HK-2 (cell line): ENCODE measurements around the gene HAP1.
"Not testable (repeated sequence)": the region's sequence is repeated elsewhere in the genome, so short reads cannot be mapped to it uniquely, and the experiment has no call there.

Source experiments
- DNase-seq: peaks from one replicate; pipeline ENCODE4 v3.0.0-alpha.2; 2018; ENCODE audit not compliant: unreplicated experiment

Gene HAP1

DNA sequence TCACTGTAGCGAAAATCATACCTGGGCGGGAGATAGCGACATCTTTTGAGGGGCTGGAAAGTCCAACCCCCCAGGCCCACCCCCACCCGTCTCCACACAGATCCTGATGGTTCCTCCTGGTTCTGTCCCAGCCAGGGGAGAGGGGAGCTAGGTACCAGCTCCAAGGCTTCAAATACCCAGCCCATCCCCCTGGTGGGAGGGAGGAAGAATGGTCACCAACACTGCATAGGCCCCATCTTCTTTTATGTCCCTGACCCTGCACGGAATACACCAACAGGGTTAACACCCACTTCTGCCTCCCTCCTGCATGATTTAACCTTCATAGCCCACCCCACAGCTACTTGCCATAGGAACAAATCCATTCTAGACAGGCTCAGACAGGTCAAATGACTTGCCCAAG is 9.3 kb downstream of the HAP1 start:
- DNase-seq: no peak

DNA sequence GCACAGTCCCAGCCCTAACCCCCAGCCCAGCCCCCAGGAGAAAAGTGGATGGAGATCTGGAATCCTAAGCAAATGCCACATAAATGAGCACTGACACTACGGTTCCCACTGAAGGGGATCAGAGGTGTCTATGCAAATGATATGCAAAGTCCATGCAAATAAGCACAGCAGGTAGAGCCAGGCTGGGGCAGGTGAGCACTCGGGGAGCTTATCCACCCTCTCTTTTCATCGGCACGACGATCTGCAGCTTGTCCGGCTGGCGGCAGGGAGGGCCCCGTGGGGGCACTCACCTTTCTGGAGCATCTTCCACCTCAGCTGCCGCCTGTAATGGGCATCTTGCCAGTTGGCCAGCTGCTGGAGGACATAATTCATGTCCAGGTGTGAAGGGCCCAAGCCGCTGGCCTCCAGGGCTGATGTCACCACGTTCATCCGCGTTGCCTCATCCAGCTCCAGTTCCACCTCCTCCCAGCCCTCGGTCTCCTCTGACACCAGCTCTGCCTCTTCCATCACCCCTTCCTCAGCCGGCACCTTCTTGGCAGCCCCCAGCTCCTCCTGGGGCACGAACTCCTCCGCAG is 9.9 kb downstream of the HAP1 start:
- DNase-seq: no peak

DNA sequence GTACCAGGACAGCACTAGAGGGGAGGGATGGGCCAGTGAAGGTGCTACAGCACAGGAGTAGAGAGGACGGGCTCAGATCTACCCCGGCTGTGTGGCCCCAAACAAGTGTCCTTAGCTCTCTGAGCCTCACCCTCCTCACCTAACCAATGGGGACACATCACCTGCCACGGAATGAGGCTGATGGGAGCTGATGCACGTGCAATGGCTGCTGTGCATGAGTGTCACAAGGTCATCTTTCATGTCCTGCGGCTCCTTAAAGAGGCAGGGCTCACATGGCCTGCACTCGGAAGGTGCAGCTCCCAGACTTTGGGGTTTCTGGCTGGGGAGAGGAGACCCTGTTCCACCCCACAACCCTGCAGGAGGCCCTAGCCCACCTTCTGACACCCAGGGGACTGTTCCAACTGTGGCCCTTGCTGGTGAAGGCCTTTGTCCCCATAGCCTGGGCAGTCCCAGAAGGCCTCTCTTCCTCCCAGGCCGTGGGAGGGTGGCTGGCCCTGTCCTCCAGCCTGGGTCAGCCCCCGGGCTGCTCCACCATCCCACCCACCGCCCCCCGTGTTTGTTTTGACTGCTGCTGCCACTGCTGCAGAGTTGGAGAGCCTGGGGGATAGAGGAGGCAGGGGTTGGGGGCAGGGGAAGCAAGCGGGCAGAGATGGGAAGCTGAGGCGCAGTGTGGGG is 10.5 kb downstream of the HAP1 start:
- no peak for DNase-seq

DNA sequence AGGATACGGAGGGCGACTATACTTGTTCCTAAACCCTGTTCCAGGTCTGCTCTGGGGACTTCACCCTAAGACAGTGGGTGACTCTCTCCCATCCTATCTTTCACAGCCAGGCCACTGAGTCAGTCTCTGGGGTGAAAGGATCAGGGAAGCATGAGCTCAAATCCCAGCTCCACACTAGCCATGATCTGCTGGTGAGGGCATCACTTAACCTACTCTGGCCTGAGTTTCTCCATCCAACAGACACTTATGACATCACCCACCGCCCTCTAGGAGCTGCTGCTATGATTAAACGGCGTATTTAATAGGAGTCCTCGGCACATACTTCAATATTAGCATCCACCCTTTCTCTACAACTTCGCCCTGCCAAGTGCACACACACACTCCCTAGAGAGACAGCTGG is 12.2 kb downstream of the HAP1 start:
- no peak for DNase-seq

DNA sequence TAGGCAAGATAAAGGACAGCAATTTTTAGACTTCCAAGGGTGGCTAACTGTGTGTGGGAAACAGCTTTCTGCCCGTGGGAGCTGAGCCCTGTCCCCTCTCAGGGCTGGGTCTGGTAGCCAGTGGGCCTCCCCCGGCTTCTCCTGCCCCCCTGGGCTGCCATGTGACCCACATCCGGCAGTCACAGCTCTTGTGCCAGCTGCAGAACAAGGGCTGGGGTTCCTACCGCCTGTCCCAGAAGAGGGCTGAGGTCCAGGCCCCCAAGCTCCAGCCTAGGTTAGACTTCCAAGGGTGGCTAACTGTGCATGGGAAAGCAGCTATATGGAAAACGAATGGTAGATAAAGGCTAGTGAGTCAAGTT is 16.2 kb downstream of the HAP1 start:
- DNase-seq: no peak

DNA sequence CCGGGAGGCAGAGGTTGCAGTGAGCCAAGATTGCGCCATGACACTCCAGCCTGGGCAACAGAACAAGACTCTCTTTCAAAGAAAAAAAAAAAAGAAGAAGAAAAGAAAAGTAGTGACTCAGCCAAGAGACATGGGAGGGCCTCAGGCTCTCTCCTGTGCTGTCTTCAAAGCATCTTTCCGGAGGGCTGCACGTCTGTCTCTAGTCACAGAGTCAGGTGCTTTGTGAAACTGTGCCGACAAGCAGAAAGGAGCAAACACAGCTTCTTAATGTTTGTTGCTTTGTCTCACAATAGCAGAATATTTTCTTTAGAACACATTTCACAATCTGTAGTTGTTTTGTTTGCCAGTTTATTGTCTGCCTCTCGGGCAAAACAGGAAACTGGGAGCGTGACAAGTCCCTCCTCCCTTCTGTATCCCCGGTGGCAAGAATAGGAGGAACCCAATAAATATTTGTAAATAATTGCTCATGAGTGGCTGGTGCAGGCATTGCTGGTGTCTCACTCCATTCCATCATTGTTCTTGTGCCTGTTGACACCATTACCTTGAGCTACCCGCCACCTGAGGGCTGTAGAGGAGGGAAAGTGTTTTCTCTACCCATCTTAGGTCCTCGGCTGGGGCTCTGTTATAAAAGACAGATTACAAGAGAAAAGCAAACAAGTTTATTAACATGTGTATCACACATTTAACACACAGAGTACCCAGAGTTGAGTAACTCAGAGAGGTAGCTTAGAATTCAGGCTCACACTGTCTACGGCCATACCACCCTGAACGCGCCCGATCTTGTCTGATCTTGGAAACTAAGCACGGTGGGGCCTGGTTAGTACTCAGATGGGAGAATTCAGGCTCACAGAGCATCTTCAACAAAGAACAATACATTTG is 16.8 kb downstream of the HAP1 start:
- DNase-seq: no peak

DNA sequence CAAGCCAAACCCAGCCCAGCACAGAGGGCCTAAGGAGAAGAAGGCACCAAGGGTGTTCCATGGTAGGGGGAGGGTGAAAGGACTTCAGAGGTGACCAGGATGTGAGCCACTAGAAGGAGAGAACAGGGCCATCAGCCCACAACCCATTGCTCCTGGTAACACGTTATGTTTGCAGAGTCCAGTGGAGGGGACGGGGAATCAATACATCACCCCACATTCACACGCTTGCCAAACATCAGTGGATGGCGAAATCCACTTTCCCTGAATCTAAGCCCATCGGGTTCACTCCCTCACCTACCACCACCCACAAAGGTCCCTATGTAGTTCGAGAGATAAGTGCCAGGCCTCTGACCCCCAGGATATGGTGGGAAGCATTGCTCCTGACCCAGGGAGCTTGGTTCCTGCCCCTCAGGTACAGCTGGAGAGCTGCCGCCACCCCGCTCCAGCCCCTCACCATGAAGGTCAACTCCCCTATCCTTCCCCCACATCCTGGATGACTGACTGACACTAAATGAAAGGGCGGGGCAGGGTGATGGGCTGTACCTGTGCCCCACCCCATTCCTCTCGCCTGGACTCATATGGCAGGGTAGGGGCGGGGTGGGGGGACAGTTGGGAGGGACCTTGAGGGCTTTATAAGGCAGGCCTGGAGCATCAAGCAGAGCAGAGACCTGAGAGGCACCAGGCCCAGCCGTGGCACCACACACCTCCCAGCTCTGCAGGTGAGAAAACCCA is 22.6 kb downstream of the HAP1 start, which contains the start of gene GAST:
Gene GAST (plus strand): TSS at position 663 of the 732 bp plus-strand sequence. CDS start 3,106 bp downstream, outside the sequence.
- DNase-seq: no peak

DNA sequence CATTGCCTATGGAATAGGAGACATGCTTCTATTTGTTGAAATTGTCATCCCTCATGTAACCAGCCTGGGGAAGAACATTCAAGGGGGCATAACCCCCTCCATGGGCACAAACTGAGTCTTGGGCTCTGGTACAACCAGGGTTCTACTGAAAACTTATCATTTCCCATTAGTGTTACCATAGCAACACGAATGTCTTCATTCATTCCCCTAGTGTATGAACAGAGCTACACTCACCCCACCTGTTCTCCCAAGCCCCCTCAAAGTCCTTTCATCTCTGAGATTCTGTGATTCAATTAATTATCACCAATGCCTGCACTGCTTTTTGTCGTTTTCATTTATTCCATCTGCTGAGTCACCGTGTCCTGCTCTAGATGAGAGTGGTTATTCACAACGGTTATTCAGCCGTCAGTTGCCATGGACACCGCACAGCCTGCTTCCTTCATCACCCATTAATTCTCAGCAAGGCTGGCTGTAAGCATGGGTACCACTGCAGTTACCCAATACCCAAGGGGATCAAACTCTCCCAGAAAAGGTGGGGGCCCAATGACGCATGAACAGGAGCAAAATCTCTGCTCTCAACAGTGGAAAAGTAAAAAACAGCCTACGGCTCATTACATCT is 23.9 kb downstream of the HAP1 start:
- no peak for DNase-seq

DNA sequence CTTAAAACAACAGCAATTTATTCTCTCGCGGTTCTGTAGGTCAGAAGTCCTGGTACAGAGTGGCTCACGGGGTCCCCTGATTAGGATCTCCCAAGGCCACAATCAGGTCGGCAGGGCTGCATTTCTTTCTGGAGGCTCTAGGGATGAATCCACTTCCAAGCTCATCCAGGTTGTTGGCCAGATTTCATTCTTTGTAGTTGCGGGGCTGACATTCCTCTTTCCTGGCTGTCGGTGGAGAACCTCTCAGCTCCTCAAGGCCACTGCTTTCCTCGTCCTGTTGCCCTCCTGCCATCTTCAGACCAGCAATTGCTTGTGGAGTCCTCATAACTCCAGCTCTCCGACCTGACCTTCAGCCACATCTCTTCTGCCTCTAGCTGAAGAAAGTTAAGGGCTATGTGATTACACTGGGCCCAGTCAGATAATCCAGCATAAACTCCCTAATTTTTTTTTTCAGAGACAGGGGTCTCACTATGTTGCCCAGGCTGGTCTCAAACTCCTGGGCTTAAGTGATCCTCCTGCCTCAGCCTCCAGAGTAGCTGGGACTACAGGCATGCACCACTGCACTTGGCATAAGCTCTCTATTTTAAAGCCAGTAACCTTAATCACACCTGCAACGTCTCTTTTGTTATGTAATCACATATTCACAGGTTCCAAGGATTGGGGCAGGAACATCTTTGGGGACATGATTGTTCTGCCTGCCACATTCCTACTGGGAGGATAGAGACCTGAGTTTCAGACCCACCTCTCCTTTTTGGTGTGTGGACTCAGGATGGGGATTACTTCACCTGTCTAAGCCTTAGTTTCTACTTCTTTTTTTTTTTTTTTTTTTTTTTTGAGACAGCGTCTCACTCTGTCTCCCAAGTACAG is 26.4 kb downstream of the HAP1 start:
- no peak for DNase-seq

DNA sequence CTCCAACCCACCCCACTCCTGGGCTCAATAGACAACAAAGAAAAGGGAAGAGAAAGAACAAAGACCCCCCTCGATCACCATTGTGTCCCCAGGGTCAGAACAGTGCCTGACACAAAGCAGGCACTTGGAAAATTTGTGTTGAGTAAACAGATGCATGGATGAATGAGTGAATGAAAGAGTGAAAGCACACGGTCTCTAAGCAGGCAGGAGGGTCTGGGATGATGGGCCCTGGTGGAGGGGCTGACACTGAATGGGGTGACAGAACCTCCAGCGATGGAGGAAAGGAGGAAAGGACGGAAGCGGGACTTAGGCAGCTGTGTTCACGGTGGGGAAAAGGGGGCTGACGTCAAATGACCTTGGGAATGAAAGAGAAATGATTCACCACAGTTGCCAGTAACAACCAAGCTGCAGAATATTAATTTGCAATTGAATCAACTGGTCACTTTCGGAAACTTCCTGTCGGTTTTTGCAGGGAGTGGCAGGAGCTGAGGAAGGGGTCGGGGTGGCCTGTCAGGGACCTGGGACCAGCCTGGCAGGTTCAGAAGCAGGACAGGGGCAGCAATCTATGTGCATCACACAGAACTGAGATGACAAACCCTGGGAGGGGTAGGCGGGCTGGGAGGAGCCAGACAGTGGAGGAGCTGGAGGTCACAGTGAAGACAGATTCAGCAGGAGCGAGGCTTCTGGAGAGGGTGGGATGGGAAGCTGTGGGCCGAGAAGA is 29.0 kb downstream of the HAP1 start:
- no peak for DNase-seq

DNA sequence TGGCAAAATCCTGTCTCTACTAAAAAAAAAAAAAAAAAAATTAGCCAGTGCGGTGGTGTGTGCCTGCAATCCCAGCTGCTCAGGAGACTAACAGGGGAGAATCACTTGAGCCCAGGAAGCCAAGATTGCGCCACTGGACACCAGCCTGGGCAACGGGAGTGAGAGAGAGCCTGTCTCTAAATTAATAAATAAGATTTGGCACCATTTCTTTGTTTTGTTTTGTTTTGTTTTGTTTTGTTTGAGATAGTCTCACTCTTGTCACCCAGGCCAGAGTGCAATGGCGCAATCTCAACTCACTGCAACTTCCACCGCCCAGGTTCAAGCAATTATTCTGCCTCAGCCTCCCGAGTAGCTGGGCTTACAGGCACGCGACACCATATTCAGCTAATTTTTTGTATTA is 31.7 kb downstream of the HAP1 start:
- no peak for DNase-seq

DNA sequence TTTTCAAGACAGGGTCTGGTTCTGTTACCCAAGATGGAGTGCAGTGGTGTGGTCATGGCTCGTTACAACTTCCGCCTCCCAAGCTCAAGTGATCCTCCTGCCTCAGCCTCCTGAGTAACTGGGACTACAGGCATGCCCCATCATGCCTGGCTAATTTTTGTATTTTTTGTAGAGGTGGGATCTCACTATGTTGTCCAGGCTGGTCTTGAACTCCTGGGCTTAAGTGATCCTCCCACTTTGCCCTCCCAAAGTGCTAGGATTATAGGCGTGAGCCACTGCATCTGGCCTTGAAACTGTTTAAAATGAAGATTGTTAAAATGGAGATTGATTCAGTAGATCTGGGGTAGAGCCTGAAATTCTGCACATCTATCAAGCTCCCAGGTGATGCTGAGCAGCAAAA is 33.6 kb downstream of the HAP1 start:
- not testable (repeated sequence) for DNase-seq

DNA sequence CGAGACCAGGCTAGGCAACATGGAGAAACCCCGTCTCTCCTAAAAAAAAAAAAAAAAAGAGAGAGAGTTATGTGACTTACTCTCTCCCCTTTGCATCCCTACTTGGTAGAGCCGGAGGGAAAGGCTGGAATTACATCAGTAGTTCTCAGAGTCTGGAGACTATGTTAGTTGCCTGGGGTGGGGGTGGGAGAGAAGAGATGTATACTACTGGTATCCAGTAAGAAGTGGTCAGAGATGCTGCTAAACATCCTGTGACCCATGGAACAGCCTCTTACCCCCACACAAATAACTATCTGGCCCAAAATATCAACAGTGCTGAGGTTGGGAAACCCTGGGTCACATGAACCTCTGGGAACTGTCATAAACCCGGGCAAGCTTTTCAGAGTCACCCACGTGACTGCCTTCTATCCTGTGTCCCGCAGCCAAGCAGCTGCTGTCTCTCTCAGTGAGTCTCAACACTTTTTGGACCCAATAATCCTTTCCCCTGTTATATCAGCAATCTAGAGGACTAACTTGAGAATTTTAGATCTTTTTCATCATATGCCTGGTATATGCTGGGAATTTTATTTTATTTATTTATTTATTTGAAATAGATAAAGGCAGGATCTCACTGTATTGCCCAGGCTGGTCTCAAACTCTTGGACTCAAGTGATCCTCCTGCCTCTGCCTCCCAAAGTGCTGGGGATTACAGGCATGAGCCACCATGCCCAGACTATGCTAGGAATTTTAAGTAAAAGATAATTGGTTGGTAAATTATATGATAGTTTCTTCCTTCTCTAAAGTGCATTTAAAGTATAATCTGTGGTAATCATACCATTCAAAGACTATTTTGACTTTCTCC is 37.1 kb downstream of the HAP1 start:
- no peak for DNase-seq

DNA sequence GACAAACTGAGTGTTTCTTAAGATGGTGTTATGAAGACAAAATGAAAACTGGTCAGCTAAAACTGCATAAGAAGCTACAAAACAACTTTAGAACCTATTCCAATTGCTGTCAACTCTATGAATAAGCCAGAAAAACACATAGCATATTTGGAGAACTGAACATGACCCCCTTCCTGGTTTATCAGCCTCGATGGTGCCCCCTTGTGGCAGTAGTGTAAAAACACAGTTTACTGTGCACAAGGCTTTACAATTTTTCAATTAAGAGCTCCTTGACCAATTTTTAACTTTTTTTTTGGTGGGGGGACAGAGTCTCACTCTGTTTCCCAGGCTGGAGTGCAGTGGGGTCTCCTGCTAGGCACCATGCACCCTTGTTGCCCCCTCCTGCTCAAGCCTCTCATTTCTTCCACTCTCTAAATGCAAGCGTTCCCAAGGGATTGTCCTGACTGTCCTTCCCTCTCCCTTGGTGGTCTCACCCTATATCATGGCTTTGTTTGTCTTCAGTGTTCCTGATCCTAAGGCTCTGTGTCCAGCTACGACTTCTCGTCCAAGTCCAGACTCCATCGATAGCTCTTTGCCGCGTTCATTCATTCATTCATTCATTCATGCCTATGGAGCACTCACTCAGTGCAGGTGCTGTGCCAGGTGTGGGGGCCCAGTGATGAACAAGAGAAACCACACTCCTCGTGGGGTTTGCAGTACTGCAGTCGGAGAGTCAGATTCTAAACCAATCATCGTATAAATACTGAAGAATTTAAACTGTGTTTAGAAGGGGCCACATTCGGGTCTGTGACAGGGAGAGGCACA is 38.3 kb downstream of the HAP1 start:
- DNase-seq: no peak

DNA sequence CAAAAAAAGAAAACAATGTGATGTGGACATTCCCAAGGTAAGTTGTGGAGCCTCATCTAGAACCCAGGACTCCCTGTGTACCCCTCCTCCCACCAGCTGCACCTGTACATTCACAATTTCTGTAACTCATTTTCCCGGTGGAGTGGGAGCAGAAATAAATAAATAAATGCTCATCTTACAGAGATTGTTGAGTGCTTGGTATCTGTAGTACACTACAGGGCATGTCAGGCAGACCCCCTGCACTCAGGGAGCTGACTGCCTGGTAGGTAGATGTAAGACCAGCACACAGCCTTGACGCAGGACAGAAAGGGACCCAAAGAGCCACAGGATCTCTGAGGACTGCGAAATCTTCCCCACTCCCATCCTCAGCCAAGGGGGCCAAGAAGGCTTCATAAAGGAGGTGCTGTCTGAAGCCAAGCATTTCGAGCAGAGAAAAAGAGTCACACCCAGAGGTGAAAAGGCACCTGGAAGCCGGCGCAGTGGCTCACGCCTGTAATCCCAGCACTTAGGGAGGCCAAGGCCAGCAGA is 39.2 kb downstream of the HAP1 start:
- DNase-seq: no peak

DNA sequence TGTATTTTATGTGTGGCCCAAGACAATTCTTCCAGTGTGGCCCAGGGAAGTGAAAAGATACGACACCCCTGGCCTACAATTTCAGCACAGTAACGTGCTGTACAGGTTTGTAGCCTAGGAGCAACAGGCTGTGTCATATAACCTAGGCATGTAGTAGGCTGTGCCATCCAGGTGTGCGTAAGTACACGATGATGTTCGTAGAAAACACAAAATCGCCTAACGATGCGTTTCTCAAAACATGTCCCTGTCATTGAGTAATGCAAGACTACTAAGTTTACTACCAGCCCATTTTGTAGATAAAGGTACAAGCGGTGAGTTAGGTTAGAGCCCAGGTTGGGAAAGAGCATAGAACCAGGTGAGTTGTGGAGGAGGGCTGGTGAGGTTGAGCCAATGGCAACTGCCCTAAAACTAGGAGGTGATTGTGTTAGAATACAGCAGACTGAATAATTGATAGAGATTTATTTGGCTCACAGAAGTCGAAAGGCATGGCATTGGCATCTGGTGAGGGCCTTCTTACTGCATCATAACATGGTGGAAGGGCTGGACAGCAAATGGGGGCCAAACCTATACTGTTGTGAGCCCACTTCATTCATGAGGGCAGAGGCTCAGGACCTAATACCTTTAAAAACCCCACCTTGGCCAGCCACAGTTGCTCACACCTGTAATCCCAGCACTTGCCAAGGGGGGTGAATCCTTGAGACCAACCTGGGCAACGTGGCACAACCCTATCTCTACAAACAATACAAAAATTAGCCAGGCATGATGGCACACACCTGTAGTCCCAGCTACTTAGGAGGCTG is 41.5 kb downstream of the HAP1 start:
- DNase-seq: no peak

DNA sequence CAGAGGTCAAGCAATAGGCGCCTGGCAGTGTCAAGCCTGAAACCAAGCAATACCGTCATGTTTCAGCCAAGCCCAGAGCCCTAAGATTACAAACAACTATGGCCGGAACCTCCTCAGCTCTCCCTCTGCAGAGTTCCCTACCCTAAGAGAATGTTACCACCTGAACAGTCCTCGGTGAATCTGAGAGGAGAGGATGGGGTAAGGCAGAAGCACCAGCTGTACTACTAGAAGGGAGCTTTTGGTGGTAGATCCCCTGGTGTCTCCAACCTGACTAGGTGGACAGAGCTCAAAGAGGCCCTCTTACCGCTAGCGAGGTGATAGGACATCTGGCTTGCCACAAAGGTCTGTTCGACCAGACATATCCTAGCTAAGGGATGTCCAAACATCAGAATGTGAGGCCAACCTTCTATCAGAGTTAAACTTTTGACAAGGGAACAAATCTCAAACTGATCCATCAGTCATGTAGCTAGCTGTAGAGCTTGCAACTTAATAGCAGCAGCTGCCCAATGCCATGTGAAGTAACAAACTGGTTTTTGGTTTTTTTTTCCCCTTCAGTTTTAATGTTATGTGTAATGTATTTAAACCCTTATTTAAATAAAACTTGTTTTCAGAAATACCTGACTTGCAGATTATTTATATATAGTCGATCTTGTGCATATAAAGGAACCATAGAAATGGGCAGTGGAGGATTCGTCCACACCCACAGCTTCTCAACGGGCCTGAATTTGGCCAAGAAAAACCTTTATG is 43.2 kb downstream of the HAP1 start:
- DNase-seq: no peak
